Upper lobe of right lung (tissue), 1 donor: Measurements from ENCODE around the gene RPL7A. TPM values are rescaled to one million over a fixed set of nuclear protein-coding genes. Genes with fewer than 3 reads are reported as not detected.

Source experiments
- ATAC-seq: fragments of 200-7000 bp; cut with Tn5 transposase; one replicate; pipeline ENCODE4 v1.9.1; 2020; ENCODE audit warnings: mild to moderate bottlenecking, moderate library complexity
- DNase-seq: peaks from one replicate; pipeline ENCODE4 v3.0.0-alpha.2; 2020
- H3K27ac ChIP-seq: fragments of 200-600 bp; one replicate; pipeline ENCODE4 v1.8.0; 2022
- H3K27me3 ChIP-seq: fragments of 200-600 bp; one replicate; pipeline ENCODE4 v1.8.0; 2022; ENCODE audit warnings: mild to moderate bottlenecking
- H3K36me3 ChIP-seq: fragments of 200-600 bp; one replicate; pipeline ENCODE4 v1.8.0; 2022
- H3K4me1 ChIP-seq: fragments of 200-600 bp; one replicate; pipeline ENCODE4 v1.8.0; 2022
- H3K4me3 ChIP-seq: fragments of 200-600 bp; one replicate; pipeline ENCODE4 v1.8.0; 2022; ENCODE audit warnings: mild to moderate bottlenecking
- H3K9me3 ChIP-seq: fragments of 200-600 bp; one replicate; pipeline ENCODE4 v1.8.0; 2022
- CTCF ChIP-seq: fragments of 200-600 bp; IDR thresholded peaks from one replicate; pipeline ENCODE4 v1.8.0; 2022; ENCODE audit warnings: antibody characterized with exemption
- intact Hi-C: fragments of 100-400 bp; cut with DNase I; formaldehyde crosslinking; loops from one replicate; pipeline ENCODE4 v1.11.0; 2022
- total RNA-seq: library from RNA; stranded (reverse); fragmentation: NEBNext Ultra II Directional; extraction: Animal tissue kit (Norgen Biotek cat#: 25700); gene quantifications from one replicate; pipeline ENCODE4 v1.2.1, GENCODE V29; 2021
- donor health status: DM: no; HTN: yes; CAD: no; lungs with severe emphysema.

RPL7A gene
- total RNA-seq, 1 donor from 2014 or later, result 1,380 TPM

- no peak for TF ChIP-seq CTCF
- no peak for ATAC-seq
- Histone ChIP-seq H3K9me3 (no peaks in the 10 kb centered on the region), H3K36me3 (no peaks in the 10 kb centered on the region), H3K4me1 (peaks cover 5% of the 10 kb centered on the region), H3K27me3 (no peaks in the 10 kb centered on the region), H3K4me3 (no peak overlapping the region), H3K27ac (no peak overlapping the region)
- intact Hi-C loops, result no loop called here
- no peak for DNase-seq
Observed at GRCh38 chr9:133380734-133381133, 32.7 kb downstream of the RPL7A start.

- no peak for DNase-seq
- no peaks in the 10 kb centered on the region for H3K9me3 ChIP-seq
- no peak overlapping the region for H3K4me3 ChIP-seq
- H3K27me3 ChIP-seq, result no peaks in the 10 kb centered on the region
- H3K4me1 ChIP-seq, result no peaks in the 10 kb centered on the region
- intact Hi-C loops, result no loop called here
- TF ChIP-seq CTCF, result no peak
- H3K27ac ChIP-seq, result no peak overlapping the region
- ATAC-seq, result no peak
- H3K36me3 ChIP-seq, result no peaks in the 10 kb centered on the region
Observed at GRCh38 chr9:133382507-133383141, 34.6 kb downstream of the RPL7A start.

GRCh38 chr9:133383438-133383837 is 35.4 kb downstream of the RPL7A start:
- Histone ChIP-seq H3K4me1 (no peaks in the 10 kb centered on the region), H3K9me3 (no peaks in the 10 kb centered on the region), H3K36me3 (no peaks in the 10 kb centered on the region), H3K27me3 (no peaks in the 10 kb centered on the region), H3K27ac (no peak overlapping the region), H3K4me3 (no peak overlapping the region)
- ATAC-seq, result no peak
- DNase-seq, result no peak
- no peak for TF ChIP-seq CTCF
- intact Hi-C loops, result no loop called here

GRCh38 chr9:133384736-133385321 is 36.8 kb downstream of the RPL7A start:
- ATAC-seq, result no peak
- Histone ChIP-seq H3K4me1 (no peaks in the 10 kb centered on the region), H3K4me3 (no peak overlapping the region), H3K27me3 (no peaks in the 10 kb centered on the region), H3K9me3 (no peaks in the 10 kb centered on the region), H3K36me3 (no peaks in the 10 kb centered on the region), H3K27ac (no peak overlapping the region)
- no peak for DNase-seq
- no peak for TF ChIP-seq CTCF
- intact Hi-C loops, result no loop called here

- Histone ChIP-seq H3K4me3 (no peak overlapping the region), H3K36me3 (no peaks in the 10 kb centered on the region), H3K27ac (no peak overlapping the region), H3K27me3 (no peaks in the 10 kb centered on the region), H3K9me3 (no peaks in the 10 kb centered on the region), H3K4me1 (no peaks in the 10 kb centered on the region)
- intact Hi-C loops, result no loop called here
- no peak for DNase-seq
- no peak for ATAC-seq
- no peak for TF ChIP-seq CTCF
Observed at GRCh38 chr9:133385452-133385851, 37.4 kb downstream of the RPL7A start.
